Breast epithelium (tissue), 3 donors: ENCODE measurements around the gene XYLT1.

ENCODE experiments used
- CTCF ChIP-seq, 3 donors: fragments of 450-650 bp; IDR thresholded peaks; one replicate each; pipeline ENCODE4 v1.5.1; 2016 to 2017; ENCODE audit warnings: antibody characterized with exemption in 3 of 3, mild to moderate bottlenecking in 3 of 3, moderate library complexity in 3 of 3
- POLR2AphosphoS5 ChIP-seq, 3 donors: sonication (generic); formaldehyde crosslinking; IDR thresholded peaks; one replicate each; pipeline ENCODE4 v1.6.1; 2017; ENCODE audit warnings: antibody characterized with exemption in 3 of 3

DNA sequence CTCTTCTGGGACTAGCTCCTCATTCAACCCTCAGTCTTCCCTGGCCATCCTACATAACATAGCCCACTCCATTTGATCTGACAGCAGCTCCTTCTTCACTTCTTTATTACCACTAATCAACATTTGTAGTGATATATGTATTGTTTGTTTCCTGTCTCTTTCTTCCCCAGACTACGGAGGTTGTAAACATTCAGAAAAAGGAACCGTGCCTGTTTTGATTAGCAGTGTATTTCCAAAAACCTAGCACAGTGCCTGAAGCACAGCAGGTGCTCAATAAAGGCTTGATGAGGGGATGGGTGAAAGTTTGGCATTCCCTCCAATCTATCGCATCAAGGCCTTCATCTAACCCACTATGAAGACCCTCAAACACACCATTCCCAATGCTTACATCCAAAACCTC lies 150.8 kb downstream of the XYLT1 start:
- TF ChIP-seq CTCF (IDR thresholded peaks at IDR 0.05), result no peak
- TF ChIP-seq POLR2AphosphoS5 (IDR thresholded peaks at IDR 0.05), result no peak
